ENCODE data around the gene PAGR1. TPM values are rescaled to one million over a fixed set of nuclear protein-coding genes. Genes with fewer than 3 reads are reported as not detected.

Gene PAGR1
- total and polyA plus RNA-seq, 10 of the 15 experiments (the other 5 are each of a cell fraction or from before 2014, with no cell fraction given), result 1.1 to 57.7 (median 23.4) TPM

DNA sequence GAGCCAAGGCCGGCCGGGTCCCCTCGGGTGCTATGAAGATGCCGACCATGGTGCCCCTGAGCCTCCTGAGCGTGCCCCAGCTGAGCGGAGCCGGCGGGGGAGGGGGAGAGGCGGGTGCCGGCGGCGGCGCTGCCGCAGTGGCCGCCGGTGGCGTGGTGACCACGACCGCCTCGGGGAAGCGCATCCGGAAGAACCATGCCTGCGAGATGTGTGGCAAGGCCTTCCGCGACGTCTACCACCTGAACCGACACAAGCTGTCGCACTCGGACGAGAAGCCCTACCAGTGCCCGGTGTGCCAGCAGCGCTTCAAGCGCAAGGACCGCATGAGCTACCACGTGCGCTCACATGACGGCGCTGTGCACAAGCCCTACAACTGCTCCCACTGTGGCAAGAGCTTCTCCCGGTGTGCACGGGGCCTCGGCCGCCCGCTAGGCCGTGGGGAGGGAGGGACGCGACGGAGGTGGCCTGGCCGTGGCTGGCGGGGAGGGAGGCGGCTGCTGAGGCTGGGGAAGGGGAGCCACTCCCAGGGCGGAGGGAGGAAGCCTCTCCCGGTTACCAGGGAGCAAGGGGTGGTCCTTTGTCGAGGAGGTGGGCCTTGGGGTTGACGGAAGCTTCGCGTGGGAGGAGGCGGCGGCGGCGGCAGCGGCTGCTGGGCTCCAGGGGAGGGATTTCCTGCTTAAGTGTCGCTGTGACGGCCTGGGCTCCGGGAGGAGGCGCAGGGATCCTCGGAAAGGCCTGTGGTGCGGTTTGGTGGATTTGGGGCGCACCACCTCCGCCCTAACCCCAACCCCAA, 8.3 kb upstream of the PAGR1 start (continued):
- TF ChIP-seq RAD51 (IDR thresholded peaks at IDR 0.05) (peak; percentile 66), DPF2 (IDR thresholded peaks at IDR 0.05) (peak; percentile 68; the same call in 1 of the 2 replicates), KDM1A (IDR thresholded peaks at IDR 0.05; ENCODE audit: borderline replicate concordance) (peak; percentile 48; the same call in 1 of the 2 replicates), IKZF1 (conservative IDR thresholded peaks at IDR 0.05) (peak; percentile 80), SP1 (IDR thresholded peaks at IDR 0.05; ENCODE audit: low read depth, low read length) (no peak), TCF3 (IDR thresholded peaks at IDR 0.05; ENCODE audit: borderline replicate concordance, insufficient read depth, low read depth, low read length) (no peak; the same call in 1 of the 2 replicates), HDAC2 (IDR thresholded peaks at IDR 0.05) (no peak), RAD21 (IDR thresholded peaks at IDR 0.05; ENCODE audit: insufficient read depth, low read depth, low read length) (peak; percentile 48), TCF12 (IDR thresholded peaks at IDR 0.05; ENCODE audit: low read depth, low read length) (peak; percentile 42; the same call in 1 of the 2 replicates), GABPA (IDR thresholded peaks at IDR 0.05; ENCODE audit: low read depth) (no peak), TBL1XR1 (IDR thresholded peaks at IDR 0.05; ENCODE audit: low read depth, low read length) (0 out of 2 replicates have a peak, but pooled peaks have one; percentile 4), NRF1 (conservative IDR thresholded peaks at IDR 0.05; ENCODE audit: low read depth, low read length) (no peak), BRCA1 (IDR thresholded peaks at IDR 0.05; ENCODE audit: low read depth, low read length) (no peak), EED (IDR thresholded peaks at IDR 0.05; ENCODE audit: low read depth) (peak; percentile 66), KAT2A (conservative IDR thresholded peaks at IDR 0.05; ENCODE audit: control insufficient read depth, low read depth, low read length) (no peak), NBN (IDR thresholded peaks at IDR 0.05) (peak; percentile 83), IRF4 (IDR thresholded peaks at IDR 0.05; ENCODE audit: low read depth, low read length) (peak; percentile 32)
- TF ChIP-seq, protein P1, sequence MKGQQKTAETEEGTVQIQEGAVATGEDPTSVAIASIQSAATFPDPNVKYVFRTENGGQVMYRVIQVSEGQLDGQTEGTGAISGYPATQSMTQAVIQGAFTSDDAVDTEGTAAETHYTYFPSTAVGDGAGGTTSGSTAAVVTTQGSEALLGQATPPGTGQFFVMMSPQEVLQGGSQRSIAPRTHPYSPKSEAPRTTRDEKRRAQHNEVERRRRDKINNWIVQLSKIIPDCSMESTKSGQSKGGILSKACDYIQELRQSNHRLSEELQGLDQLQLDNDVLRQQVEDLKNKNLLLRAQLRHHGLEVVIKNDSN (IDR thresholded peaks at IDR 0.05; ENCODE audit: borderline replicate concordance, extremely low read length, insufficient read depth, low read depth, low read length), result peak; percentile 83
- TF ChIP-seq, protein P2, sequence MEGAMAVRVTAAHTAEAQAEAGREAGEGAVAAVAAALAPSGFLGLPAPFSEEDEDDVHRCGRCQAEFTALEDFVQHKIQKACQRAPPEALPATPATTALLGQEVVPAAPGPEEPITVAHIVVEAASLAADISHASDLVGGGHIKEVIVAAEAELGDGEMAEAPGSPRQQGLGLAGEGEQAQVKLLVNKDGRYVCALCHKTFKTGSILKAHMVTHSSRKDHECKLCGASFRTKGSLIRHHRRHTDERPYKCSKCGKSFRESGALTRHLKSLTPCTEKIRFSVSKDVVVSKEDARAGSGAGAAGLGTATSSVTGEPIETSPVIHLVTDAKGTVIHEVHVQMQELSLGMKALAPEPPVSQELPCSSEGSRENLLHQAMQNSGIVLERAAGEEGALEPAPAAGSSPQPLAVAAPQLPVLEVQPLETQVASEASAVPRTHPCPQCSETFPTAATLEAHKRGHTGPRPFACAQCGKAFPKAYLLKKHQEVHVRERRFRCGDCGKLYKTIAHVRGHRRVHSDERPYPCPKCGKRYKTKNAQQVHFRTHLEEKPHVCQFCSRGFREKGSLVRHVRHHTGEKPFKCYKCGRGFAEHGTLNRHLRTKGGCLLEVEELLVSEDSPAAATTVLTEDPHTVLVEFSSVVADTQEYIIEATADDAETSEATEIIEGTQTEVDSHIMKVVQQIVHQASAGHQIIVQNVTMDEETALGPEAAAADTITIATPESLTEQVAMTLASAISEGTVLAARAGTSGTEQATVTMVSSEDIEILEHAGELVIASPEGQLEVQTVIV (IDR thresholded peaks at IDR 0.05; ENCODE audit: borderline replicate concordance, partially characterized antibody), result peak; percentile 32
- TF ChIP-seq, protein P3, sequence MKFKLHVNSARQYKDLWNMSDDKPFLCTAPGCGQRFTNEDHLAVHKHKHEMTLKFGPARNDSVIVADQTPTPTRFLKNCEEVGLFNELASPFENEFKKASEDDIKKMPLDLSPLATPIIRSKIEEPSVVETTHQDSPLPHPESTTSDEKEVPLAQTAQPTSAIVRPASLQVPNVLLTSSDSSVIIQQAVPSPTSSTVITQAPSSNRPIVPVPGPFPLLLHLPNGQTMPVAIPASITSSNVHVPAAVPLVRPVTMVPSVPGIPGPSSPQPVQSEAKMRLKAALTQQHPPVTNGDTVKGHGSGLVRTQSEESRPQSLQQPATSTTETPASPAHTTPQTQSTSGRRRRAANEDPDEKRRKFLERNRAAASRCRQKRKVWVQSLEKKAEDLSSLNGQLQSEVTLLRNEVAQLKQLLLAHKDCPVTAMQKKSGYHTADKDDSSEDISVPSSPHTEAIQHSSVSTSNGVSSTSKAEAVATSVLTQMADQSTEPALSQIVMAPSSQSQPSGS (IDR thresholded peaks at IDR 0.05; ENCODE audit: low read length), result no peak
- TF ChIP-seq, protein P4, sequence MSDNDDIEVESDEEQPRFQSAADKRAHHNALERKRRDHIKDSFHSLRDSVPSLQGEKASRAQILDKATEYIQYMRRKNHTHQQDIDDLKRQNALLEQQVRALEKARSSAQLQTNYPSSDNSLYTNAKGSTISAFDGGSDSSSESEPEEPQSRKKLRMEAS (IDR thresholded peaks at IDR 0.05; ENCODE audit: low read depth, low read length), result peak; percentile 95
- TF ChIP-seq, protein P5, sequence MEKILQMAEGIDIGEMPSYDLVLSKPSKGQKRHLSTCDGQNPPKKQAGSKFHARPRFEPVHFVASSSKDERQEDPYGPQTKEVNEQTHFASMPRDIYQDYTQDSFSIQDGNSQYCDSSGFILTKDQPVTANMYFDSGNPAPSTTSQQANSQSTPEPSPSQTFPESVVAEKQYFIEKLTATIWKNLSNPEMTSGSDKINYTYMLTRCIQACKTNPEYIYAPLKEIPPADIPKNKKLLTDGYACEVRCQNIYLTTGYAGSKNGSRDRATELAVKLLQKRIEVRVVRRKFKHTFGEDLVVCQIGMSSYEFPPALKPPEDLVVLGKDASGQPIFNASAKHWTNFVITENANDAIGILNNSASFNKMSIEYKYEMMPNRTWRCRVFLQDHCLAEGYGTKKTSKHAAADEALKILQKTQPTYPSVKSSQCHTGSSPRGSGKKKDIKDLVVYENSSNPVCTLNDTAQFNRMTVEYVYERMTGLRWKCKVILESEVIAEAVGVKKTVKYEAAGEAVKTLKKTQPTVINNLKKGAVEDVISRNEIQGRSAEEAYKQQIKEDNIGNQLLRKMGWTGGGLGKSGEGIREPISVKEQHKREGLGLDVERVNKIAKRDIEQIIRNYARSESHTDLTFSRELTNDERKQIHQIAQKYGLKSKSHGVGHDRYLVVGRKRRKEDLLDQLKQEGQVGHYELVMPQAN (conservative IDR thresholded peaks at IDR 0.05), result peak; percentile 87
